Measurements from ENCODE around the gene CABCOCO1. TPM values are rescaled to one million over a fixed set of nuclear protein-coding genes. Genes with fewer than 3 reads are reported as not detected.
"Not testable (repeated sequence)": the region's sequence is repeated elsewhere in the genome, so short reads cannot be mapped to it uniquely, and the experiment has no call there.

CABCOCO1 gene
- polyA plus RNA-seq, 4 donors: 2.2 to 5.5 (median 3.4) TPM

DNA sequence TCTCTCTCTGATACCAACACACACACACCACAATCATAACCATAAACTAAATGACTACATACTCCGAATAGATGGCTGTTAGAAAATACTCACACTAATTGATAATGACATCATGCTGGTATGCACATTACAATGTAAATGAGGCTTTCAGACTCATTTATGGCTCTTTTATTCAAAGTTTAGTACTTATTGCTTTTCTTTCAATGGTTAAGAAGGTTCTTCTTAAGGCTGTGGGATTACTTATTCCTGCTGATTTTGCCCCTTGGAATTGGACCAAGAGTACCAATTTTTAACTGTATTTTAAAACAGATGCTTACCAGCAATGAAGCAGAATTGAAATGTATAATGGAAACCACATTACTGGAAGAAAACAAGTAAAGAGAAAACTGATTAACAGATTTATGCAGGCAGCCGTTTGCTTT is 20.6 kb upstream of the CABCOCO1 start:
- no peak for DNase-seq (ENCODE audit: low read depth in 4 of 4, low spot score in 3 of 4)

GRCh38 chr10:61642676-61643075 is 20.1 kb upstream of the CABCOCO1 start:
- no peak for DNase-seq (ENCODE audit: low read depth in 4 of 4, low spot score in 3 of 4)

- DNase-seq (ENCODE audit: low read depth in 4 of 4, low spot score in 3 of 4): no peak
These were observed 19.4 kb upstream of the CABCOCO1 start for GRCh38 chr10:61643316-61643751.

DNA sequence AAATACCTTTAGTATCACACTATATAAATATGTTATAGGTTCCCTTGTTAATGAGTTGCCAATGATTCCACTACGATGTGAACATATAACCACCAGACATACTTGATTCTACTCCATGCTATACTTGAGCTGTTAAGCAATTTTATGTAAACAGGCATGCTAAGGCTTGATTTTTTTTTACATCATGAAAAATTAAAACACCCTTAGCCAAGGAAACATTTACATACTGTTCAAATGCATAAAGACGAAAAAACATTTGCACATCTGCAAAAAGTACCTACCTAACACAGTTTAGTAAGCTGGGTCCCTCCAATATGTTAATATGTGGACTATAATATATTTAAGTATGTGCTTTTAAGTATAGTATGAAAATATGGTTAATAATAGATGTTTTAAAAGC is 9.0 kb upstream of the CABCOCO1 start:
- no peak for DNase-seq (ENCODE audit: low read depth in 4 of 4, low spot score in 3 of 4)

- DNase-seq (ENCODE audit: low read depth in 4 of 4, low spot score in 3 of 4): no peak
These were observed 7.3 kb upstream of the CABCOCO1 start for GRCh38 chr10:61655335-61655851.

- DNase-seq (ENCODE audit: low read depth in 4 of 4, low spot score in 3 of 4): no peak
These were observed 737 bp downstream of the CABCOCO1 start for GRCh38 chr10:61663466-61663865.

- DNase-seq (ENCODE audit: low read depth in 4 of 4, low spot score in 3 of 4): no peak
These were observed 2.3 kb downstream of the CABCOCO1 start for GRCh38 chr10:61664985-61665384.

GRCh38 chr10:61669161-61669725 is 6.5 kb downstream of the CABCOCO1 start:
- no peak for DNase-seq (ENCODE audit: low read depth in 4 of 4, low spot score in 3 of 4)

DNA sequence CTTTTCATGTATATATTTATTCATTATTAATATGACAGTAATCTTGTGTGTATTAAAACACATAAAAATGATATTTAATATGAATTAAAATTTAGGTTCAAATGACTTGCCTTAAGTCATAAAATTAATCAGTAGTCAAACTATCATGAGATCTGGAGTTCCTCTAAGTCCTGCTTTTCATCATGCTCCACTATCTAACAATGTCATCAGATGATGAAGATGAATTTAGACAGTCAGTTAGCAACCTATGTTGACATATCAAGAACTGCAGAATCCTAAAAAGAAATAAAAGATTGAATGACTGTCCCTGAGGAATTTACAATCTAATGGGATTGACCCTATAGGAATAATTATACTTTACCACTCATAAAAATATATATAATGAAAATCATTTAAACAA is 7.1 kb downstream of the CABCOCO1 start:
- DNase-seq (ENCODE audit: low read depth in 4 of 4, low spot score in 3 of 4): no peak

GRCh38 chr10:61673360-61673759 is 10.6 kb downstream of the CABCOCO1 start:
- no peak for DNase-seq (ENCODE audit: low read depth in 4 of 4, low spot score in 3 of 4)

- no peak for DNase-seq (ENCODE audit: low read depth in 4 of 4, low spot score in 3 of 4)
These were observed 19.6 kb downstream of the CABCOCO1 start for GRCh38 chr10:61682323-61682722.

DNA sequence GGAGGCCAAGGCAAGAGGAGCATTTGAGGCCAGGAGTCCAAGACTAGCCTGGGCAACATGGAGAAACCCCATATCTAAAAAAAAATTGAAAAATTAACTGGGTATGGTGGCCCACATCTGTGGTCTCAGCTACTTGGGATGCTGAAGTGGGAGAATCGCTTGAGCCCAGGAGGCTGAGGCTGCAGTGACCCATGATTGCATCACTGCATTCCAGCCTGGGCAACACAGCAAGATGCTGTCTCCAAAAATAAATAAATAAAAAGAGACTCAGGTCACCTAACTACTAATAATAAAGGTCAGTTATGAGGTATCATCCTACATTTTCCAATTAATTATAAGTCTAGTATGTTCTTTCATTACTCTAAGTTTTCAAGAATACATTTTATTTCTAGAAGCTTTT is 20.6 kb downstream of the CABCOCO1 start:
- DNase-seq (ENCODE audit: low read depth in 4 of 4, low spot score in 3 of 4): no peak

GRCh38 chr10:61684894-61685507 is 22.3 kb downstream of the CABCOCO1 start:
- DNase-seq (ENCODE audit: low read depth in 4 of 4, low spot score in 3 of 4): no peak

GRCh38 chr10:61688551-61689308 is 26.0 kb downstream of the CABCOCO1 start:
- DNase-seq (ENCODE audit: low read depth in 4 of 4, low spot score in 3 of 4): no peak

DNA sequence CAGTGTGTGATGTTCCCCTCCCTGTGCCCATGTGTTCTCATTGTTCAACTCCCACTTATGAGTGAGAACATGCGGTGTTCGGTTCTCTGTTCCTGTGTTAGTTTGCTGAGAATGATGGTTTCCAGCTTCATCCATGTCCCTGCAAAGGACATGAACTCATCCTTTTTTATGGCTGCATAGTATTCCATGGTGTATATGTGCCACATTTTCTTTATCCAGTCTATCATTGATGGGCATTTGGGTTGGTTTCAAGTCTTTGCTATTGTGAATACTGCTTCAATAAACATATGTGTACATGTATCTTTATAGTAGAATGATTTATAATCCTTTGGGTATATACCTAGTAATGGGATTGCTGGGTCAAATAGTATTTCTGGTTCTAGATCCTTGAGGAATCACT is 28.9 kb downstream of the CABCOCO1 start:
- not testable (repeated sequence) for DNase-seq (ENCODE audit: low read depth in 4 of 4, low spot score in 3 of 4)

- no peak for DNase-seq (ENCODE audit: low read depth in 4 of 4, low spot score in 3 of 4)
These were observed 29.8 kb downstream of the CABCOCO1 start for GRCh38 chr10:61692447-61693010.

- DNase-seq (ENCODE audit: low read depth in 4 of 4, low spot score in 3 of 4): no peak
These were observed 36.4 kb downstream of the CABCOCO1 start for GRCh38 chr10:61698968-61699655.

GRCh38 chr10:61701055-61701705 is 38.5 kb downstream of the CABCOCO1 start:
- no peak for DNase-seq (ENCODE audit: low read depth in 4 of 4, low spot score in 3 of 4)

DNA sequence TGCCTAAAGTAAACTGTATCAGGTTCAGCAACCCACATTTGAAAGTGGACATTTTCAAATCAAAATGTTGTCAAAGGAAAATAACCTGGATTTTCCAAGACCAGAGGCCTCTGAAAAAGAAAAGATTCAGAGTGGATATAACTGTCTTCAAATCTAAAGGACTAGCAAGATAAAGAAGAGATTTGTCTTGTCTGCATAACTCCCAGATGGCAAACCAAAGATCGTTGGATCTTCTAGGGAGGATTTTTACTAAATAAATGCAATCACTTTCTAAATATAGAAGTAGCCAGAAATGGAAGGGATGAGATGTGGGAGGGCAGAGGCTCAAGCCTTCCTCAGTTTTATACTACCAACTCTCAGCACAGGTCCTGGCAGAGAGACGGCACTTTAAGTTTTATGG is 39.0 kb downstream of the CABCOCO1 start:
- DNase-seq (ENCODE audit: low read depth in 4 of 4, low spot score in 3 of 4): no peak

DNA sequence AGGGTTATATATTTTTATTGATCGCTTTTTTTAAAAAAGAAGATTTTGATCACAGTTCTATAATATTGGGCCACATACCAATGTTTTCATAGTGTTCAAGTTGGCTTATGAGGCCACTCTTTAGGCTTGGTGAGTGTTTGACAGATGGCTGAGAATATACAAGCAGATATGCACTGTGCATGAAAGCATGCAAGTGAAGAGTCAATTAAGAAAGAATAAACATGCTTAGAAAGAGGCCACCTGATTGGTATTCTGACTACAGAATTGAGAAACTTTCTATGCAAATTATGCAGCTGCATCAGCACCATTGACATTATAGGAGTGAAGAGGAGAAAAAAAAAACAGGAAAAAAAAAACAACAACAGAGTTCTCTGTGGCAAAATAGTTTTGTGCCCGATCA is 39.9 kb downstream of the CABCOCO1 start:
- no peak for DNase-seq (ENCODE audit: low read depth in 4 of 4, low spot score in 3 of 4)
